ENCODE results near the gene WWOX.

WWOX gene

DNA sequence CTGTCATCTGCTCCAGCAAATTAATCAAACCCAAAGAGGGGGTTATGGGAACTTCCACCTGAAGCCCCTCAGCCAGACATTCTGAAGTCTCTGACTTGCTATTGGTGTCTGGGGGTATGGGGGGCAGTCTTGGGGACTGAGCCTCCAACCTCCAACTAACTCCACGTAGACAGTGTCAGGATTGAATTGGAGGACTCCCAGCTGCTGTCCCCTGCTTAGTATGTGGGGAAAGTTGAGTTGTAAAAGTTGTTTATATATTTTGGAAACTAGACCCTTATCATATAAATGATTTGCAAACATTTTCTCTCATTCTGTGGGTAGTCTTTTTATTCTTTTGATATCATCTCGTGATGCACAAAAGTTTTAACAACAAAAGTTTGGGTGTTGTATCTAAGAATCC, 689.2 kb downstream of the WWOX start:
- no peak for DNase-seq

DNA sequence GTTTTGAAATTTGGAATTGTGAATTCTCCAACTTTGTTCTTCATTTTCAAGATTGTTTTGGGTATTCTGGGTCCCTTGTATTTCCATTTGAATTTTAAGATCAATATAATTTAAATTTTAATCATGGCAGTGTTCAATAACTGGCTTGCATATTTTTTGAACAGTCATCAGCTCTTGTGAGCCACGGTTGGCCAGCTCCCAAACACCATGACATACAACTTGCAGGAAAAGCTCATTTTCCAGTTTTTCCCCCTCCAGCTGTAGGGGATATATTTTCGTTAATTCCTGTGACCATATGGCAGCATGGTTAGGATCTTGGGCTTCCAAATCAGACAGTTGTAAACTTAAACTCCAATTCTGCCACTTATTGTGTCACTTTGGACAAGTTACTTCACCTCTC, 690.1 kb downstream of the WWOX start:
- no peak for DNase-seq

- no peak for DNase-seq
These were observed 691.6 kb downstream of the WWOX start for GRCh38 chr16:78791011-78791410.

GRCh38 chr16:78791926-78792325, 692.5 kb downstream of the WWOX start:
- DNase-seq = no peak

- DNase-seq = no peak
These were observed 693.5 kb downstream of the WWOX start for GRCh38 chr16:78792952-78793351.

DNA sequence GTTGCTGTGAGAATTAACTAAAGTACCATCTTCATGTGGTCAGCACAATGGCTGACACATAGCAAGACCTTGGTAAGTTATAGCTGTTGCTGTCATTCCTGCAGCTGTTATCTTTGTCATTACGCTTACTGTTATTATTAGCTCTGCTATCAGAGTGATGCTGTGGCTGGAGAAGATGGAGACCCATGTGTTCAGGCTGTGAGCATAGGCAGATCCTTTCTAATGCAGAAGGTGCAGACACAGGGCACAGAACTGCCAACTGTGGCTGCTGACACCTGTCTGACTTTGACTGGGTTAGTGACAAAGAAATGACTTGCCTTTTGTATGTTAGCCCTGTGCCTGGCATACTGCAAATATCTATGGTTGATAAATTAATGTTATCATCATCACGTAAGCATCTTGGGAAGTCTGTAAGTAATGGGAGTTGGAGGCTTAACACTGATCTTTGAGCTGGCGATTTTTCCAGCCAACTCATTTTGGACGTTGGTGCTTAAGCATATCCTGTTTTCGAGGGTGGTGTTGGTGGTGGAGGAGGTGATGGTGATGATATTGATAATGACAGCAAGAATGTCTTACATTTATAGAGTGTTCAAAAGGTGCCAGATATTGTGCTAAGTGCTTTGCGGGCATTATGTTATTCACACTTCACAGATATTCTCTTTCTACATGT, 695.3 kb downstream of the WWOX start:
- DNase-seq = no peak

GRCh38 chr16:78795433-78795832, 696.0 kb downstream of the WWOX start:
- no peak for DNase-seq

DNA sequence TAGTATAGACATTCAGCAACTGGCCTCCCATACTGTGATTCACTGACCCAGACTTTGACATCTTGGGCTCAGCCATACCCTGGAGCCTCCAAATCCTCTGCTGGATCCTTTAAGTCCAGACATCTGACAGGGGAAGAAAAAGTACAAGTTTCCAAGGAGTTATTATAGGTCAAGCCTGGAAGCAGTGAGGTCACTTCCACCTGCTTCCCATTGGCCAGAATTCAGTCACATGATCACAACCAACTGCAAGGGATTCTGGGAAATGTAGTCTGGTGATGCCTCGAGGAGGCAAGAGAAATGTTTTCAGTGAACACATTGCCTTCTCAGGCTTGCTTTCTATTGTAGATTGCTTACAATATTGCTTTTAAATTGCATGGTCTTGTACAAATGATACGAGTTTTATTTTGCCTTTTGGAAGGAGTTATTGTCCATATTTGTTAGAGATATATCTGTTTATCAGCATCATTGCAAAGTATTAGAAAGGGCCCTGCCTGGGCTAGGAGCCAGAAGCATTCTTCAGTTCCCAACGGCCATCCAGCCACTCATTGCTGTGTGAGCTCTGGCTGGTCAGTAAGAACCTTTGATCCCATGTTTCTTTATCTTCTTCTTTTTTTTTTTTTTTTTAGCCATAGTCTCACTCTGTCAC, 696.9 kb downstream of the WWOX start:
- DNase-seq = peak; percentile 46

DNA sequence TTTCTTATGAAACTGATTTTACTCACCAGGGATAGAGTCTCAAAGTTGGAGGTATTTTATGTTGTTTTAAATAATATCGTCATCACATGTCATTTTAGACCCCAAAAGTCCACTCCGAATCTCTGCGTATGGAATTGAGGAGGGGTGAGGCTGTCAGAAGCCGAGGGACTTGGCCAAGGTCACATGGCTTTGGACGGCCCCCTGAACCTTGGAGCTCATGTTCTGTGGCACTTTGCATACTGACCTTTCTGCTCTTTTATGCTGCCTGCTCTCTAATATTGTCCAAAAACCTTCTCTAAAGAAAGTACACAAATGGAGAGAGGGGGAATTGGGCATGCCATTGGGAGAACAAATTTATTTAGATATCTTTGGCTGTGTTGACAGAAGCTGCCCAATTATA, 700.0 kb downstream of the WWOX start:
- DNase-seq = no peak

DNA sequence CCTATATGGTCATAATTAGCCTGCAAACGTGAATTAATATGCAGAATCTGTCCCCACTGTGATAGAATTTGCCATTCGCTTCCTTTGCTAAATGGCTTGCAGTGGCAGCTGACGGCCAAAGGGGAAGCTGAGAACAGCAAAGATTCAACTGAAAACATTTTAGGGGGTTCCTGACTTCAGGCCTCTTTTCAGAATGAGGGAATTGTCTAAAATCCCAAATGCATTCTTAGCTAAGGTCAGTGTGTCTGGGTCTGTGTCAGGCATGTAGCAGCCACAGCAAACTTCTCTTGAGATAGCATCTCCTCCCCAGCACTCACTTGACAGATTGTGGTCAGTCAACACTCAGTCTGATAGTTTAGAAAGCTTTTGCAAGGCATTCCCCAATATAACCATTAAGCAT, 701.1 kb downstream of the WWOX start:
- no peak for DNase-seq

- no peak for DNase-seq
These were observed 704.7 kb downstream of the WWOX start for GRCh38 chr16:78804058-78804735.

DNA sequence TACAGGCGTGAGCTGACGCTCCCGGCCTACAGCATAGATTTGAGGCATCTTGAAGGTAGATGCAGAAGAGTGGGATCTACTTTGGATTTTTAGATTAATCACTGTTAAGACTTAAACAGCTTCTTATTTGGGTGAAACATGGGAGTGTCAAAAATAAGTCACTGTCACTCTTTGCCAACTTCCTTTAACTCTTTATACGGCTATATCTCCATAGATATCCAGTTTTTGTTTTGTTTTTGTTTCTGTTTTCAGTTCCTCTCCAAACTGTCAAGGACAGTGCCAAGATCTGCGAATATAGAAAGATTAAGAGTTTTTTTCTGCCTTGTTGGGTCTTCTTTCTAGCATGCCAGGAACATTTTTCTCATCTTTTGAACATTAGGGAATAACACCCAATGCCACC, 706.1 kb downstream of the WWOX start:
- no peak for DNase-seq

DNA sequence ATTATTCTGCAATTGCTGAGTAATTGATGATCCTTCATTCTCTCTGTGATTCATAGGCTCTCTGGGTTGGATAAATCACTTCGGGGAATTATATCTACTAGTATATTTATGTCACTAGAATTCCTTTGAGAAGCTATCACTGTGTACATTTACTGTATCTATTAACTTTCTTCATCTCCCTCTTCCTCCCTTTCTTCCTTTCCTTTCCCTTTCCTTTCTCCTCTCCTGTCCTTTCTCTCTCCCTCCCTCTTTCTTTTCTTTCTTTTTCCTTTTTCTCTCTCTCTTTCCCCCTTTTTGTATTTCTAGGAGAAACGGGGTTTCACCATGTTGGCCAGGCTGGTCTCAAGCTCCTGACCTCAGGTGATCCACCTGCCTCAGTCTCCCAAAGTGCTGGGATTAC, 711.8 kb downstream of the WWOX start:
- no peak for DNase-seq

- no peak for DNase-seq
These were observed 713.1 kb downstream of the WWOX start for GRCh38 chr16:78812582-78812981.

GRCh38 chr16:78813661-78814311, 714.3 kb downstream of the WWOX start:
- no peak for DNase-seq

DNA sequence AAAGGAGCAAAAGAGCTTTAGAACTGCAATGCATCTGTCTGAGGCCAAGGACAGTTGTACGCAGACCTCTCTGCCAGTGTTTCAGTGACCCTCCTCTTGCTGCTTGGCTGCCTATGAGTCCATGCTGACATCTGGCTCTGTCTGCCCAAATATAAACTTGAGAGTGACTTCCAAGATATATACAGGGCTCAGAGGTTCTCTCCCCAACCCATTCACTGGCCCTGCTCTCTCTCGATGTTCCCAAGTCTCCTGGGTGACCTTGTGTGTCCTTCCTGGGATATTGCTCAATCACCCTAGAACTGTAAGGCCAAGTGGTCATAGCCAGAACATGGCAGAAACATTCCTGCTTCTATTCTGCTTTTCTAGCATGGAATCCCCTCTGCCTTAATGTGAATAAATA, 716.3 kb downstream of the WWOX start:
- no peak for DNase-seq

DNA sequence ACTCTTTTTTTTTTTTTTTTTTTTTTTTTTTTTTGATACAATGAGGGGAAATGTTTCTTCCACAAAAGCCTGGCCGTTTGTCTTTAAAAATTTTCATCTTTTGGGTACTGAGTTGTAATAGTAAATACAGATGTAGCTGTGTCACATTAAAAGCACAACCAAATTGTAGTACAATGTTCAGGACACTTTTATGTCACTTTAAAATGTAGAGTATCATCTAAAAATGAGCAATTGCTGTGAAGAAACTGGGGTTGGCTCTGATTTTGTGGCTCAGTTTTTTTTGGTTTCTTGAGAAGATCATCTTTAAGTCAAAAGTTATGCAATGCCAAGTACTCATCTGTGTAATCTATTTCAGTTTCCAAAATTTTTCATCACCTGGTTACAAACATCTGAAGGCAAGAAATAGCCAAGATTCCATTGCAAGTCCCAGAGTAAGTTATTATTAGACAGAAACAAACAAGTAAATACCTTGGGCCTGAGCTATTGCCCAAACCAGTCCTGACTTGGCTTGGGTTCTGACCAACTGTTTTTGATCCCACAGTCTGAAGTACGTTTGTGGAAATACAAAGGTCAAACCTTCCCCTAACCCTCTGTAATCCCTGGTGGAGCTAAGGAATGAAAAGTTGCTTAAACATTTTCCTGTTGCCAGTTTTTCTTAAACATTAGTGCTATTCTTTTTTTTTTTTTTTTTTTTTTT, 717.2 kb downstream of the WWOX start:
- DNase-seq = no peak

GRCh38 chr16:78817200-78817739, 717.8 kb downstream of the WWOX start:
- DNase-seq = no peak

DNA sequence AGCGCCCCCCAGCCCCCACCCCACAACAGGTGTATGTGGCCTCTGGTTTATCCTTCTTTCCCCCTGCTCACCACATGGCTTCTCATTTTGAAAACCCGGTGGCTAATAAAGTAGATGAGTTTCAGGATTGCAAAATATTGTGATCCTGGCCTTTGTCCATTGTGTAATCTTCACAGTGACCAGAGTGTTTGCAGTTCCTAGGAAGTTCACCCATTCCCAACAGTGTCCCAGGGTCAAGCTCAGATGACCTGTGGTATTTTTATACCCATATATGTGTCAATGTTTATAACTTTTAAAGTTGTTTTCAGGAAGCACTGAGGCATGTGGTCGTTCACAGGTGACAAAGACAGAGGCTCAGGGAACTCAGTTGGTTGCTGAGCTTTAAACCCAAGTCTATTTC, 721.9 kb downstream of the WWOX start:
- DNase-seq = no peak

- DNase-seq = no peak
These were observed 723.1 kb downstream of the WWOX start for GRCh38 chr16:78822509-78822908.

DNA sequence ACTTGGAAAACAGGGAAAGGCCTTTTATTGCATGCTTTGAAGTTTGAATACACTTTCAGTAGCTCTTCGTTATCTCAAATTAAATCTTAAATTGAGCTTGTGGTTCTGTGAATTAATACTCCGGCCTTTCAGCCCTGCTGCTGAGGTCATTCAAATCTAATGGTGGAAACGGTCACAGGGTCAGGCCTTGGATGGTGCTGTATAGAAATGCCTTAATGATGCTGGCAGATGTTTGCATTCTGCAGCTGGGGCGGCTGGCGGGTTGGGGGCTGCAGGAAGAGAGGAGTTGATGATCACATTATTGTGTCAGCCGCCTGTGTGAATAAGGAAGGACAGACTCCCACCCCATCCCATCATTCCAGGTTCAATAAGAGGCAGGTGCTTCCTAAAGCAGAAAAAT, 723.6 kb downstream of the WWOX start:
- no peak for DNase-seq

GRCh38 chr16:78829280-78829679, 729.8 kb downstream of the WWOX start:
- no peak for DNase-seq

GRCh38 chr16:78830599-78830998, 731.1 kb downstream of the WWOX start:
- no peak for DNase-seq
